A673 (cell line): ENCODE measurements around the gene GFOD2.
A peak's percentile ranks its signal among the peaks of the same experiment; 100 is the strongest.

Source experiments
- CTCF ChIP-seq: fragments of 300-800, 200-600 bp; sonication (generic); conservative IDR thresholded peaks from 2 replicates; pipeline ENCODE4 v1.5.1; 2017; ENCODE audit warnings: low read depth, mild to moderate bottlenecking, antibody characterized with exemption, low read length, moderate library complexity, mixed read lengths
- EZH2 ChIP-seq: fragments of 200-600 bp; sonication (generic); IDR thresholded peaks from 2 replicates; pipeline ENCODE4 v1.6.1; 2017; ENCODE audit warnings: borderline replicate concordance, low read depth, mild to moderate bottlenecking, mixed read lengths, antibody characterized with exemption, low read length; ENCODE audit not compliant: poor library complexity, severe bottlenecking

- TF ChIP-seq CTCF = 0 out of 2 replicates have a peak, but pooled peaks have one; percentile 10
- TF ChIP-seq EZH2 = no peak
These were observed 50.5 kb downstream of the GFOD2 start for GRCh38 chr16:67668495-67669157.
